Activated CD8-positive, alpha-beta memory T cell treated with anti-CD3 and anti-CD28 coated beads for 24 hours (primary cell): ENCODE measurements around the gene BAIAP2.

ENCODE experiments used
- DNase-seq: peaks from one replicate; pipeline ENCODE4 v3.0.0-alpha.2; 2020

The BAIAP2 gene

DNA sequence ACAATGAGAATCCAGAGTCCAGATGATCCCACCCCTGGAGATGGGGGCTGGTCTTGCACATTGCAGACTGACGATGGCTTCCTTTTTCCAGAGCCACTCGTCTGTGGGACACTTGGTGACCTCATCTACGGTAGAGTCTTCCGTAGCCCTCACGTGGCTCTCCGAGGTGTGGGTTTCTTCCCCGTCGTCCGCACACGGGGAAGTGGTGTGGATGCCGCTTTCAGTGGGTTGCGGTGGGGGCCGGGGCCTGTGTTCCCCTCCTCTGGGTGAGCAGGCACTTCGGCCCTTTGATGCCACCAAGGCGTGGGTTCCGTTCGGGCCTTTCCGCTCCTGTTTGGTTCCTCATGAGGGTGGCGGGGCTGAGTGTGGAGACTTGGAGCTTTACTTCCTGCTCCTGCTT is 21.4 kb downstream of the BAIAP2 start:
- no peak for DNase-seq

DNA sequence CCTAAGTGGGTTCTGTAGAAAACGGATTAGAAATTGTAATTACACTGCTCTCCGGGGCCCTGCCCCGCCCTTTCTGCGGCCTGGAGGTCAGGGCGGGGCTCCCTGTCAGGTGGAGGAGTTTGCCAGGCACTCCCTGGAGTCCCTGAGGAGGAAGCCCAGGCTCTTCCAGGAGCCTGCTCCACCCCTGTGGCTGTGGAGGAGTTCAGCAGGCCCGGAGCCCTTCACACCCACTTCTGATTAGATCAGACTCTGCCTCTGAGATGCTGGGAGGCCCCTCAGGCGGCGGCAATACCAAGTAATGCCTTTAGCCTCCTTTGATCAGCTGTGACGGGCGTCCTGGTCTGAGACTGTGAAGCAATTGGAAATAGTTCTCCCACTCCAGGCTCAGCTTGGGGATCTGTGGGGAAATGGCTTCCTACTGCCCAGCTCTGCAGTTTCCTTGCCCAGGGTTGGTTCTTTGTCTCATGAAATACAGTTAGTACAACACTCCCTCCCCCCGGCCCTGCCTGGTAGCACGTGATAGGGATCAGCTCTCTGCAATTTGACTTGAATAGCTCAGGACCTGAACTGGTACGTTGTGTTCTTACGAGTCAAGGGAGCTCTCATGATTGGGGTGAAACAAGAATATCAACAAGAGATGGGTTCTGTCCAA is 22.3 kb downstream of the BAIAP2 start:
- no peak for DNase-seq

DNA sequence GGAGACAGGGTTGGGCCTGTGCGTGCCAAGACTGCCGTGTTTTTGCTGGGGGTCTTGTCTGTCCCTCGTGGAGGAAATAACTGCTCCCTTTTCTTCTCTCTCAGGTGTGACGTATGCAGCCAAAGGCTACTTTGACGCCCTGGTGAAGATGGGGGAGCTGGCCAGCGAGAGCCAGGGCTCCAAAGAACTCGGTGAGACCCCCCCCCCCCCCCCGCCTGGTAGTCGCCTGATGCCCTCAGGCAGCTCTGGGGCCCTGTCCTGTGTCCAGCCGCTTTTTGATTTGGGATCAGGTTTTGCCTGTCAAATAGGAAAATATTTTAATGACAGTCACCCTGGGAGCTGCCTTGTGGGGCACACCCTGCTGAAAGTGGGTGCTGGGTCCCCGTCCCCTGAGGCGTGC is 22.8 kb downstream of the BAIAP2 start:
- DNase-seq, result no peak

- no peak for DNase-seq
Measured at GRCh38 chr17:81058263-81058871, 23.4 kb downstream of the BAIAP2 start.

DNA sequence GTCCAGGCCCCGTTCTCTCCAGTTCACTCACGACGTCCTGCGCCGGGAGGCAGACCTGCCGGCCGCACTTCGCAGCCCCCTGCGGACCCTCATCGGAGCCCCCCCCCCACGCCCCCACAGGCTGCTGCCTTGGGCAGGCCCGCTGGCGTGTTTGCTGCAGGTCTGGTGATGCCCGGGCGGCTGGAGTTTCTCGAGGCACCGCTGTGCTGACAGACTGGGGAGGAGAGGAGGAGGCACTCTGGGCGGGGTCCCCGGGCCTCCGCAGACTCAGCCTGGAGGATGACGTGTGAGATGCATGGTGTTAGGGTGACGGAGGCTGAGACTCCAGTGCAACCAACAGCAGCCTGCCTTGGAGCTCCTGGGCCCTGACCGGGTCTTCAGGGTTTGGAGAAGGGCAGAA is 24.1 kb downstream of the BAIAP2 start:
- DNase-seq, result no peak

DNA sequence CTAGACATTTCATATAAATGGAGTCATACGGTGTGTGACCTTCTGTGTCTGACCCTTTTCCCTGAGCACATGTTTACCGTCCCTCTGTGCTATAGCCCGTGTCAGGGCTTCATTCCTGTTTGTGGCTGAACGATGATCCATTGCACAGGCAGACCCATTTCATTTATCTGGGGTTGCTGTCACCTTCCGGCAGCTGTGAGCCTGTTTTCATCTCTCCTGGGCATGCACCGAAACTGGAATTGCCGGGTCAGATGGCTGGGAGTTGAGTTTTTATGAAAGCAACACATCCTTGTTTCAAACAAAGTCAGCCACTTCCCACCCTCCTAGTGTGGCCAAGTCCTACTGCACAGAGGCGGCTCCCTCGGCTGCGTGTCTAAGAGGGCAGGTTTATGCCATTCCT is 25.5 kb downstream of the BAIAP2 start:
- no peak for DNase-seq

- no peak for DNase-seq
Measured at GRCh38 chr17:81061027-81061735, 26.2 kb downstream of the BAIAP2 start.

DNA sequence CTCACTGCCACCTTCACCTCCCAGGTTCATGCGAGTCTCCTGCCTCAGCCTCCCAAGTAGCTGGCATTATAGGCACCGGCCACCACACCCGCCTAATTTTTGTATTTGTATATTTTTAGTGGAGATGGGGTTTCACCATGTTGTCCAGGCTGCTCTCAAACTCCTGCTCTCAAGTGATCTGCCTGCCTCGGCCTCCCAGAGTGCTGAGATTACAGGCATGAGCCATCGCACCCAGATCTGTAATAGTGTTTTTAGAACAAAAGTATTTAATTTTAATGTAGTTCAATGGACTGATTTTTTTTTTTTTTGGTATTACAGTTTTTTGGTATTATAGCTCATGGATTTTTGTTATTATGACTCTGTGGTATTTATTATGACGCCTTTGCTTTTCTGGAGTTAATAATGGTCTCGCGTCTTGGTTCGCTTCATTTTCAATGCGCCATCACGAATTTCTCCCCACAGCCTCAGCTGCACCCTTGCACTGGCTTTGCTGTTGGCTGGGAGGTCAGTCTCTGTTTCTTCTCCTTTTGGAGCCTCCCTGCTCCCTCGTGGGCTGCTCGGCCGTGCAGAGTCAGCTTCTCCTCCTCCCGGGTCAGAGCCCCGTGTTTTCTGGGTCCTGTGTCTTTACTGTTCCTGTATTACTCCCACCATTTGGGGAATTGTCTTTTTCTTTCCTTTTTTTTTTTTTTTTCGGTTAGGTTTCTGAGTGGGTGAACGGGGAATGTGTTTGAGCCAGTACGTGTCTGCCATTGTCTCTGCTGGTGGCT is 27.2 kb downstream of the BAIAP2 start:
- DNase-seq, result no peak

- no peak for DNase-seq
Measured at GRCh38 chr17:81063106-81064093, 28.4 kb downstream of the BAIAP2 start.

DNA sequence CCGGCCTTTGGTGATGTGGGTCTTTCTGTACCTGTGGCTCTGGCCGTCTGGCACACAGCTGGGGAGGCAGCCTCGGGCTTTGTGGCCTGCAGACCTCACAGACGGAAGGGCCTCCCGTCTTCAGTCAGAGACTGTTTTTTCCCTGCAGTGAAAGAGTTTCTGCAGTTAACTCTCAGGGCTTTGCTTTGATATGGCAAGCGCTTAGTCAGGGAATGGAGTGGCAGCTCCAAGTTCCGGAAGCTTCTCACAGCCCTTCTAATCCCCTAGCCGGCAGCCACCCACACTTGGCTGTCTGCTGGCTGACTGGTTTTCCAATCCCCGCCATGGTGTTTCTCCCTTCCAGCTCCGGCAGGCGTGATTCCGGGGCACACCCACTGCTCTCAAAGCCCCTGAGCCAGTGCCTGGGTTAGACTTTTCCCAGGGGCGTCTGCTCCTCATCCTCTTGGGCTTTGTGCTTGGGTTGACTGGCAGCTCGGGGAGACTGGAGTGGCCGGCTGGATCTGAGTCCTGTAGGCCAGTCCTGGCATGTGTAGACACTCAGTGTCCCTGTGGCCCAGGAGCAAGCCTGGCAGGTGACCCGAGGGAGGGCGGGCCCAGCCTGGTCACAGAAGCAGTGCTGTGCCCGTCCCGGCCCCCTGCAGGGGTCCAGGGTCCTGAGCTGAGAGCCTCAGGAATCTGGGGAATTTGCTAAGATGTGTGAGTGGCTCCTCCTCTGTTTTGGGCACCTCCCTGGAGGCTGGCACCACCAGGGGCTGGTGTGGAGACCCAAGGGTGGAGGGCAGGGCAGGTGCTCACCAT is 29.9 kb downstream of the BAIAP2 start:
- no peak for DNase-seq

DNA sequence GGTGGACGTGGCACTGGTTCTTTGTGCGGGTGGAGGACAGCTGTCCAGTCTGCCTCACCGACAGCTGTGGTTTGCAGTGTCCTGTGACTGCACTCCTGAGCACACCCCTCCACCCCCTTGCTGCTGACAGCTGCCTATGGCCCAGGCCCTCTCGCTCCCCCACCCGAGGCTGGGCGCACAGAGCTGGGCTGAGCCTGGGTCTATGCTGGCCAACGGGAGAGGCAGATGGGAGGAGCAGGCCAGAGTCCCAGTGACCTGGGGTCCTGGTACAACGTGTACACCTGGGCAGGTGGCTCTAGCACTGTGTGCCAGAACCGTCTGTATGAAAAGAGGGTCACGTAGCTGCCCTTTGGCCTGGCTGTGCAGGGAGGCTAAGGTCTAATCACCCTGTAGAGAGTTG is 30.5 kb downstream of the BAIAP2 start:
- no peak for DNase-seq

GRCh38 chr17:81066072-81066471 is 31.1 kb downstream of the BAIAP2 start:
- DNase-seq, result no peak

- DNase-seq, result no peak
Measured at GRCh38 chr17:81066771-81067315, 31.9 kb downstream of the BAIAP2 start.

DNA sequence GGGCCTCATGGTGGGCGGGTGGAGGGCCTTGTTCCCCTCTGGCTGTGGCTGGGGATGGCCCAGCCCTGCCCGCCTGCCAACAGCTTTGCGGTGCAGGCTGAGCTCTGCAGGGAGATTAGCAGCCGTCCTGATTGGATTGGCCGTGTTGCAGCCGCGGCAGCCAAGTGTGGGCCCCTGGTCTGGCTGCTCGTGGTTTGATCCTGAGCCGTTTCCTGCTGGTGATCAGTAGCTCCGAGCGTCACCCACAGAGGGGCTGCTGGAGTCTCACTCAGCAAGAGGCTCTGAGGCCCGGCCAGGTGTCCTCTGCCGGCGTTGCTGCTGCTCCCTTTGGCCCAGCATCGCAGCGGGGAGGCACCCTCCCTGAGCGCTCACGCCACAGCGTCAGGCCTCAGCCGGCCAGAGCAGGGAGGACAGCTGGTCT is 32.5 kb downstream of the BAIAP2 start:
- no peak for DNase-seq

DNA sequence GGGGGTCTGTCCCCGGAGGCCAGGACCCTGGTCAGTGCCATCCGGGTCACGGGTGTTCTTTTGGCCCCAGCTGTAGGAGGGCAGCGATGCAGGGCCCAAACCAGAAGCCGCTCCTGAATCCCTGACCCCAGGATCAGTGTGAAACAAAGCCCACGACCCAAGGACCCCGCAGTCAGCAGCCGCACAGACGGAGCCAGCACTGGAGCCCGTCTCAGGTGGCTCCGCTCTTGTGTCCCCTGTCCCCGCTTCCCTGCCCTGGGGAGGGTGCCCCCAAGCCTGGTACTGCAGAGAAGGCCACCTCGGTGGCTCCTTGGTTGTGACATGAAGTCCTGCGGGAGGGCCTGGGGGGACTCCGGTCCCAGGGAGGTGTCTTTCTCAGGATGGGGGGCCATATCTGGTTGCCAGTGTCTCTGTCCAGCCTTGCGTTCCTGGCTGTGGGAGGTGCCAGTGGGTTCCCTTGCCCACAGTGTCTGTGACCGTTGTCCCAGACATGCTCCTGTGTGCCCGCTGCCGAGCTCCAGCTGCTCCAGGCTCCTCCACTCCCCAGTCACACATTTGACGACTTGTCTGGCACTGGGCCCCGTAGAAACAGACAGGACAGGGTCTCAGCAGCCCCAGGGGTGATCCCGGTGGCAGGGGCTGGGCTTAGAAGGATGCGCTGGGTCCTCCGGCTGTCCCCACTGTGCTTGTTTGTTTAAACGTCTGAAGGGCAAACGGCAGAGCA is 33.6 kb downstream of the BAIAP2 start:
- no peak for DNase-seq

- DNase-seq, result no peak
Measured at GRCh38 chr17:81069135-81069645, 34.2 kb downstream of the BAIAP2 start.

DNA sequence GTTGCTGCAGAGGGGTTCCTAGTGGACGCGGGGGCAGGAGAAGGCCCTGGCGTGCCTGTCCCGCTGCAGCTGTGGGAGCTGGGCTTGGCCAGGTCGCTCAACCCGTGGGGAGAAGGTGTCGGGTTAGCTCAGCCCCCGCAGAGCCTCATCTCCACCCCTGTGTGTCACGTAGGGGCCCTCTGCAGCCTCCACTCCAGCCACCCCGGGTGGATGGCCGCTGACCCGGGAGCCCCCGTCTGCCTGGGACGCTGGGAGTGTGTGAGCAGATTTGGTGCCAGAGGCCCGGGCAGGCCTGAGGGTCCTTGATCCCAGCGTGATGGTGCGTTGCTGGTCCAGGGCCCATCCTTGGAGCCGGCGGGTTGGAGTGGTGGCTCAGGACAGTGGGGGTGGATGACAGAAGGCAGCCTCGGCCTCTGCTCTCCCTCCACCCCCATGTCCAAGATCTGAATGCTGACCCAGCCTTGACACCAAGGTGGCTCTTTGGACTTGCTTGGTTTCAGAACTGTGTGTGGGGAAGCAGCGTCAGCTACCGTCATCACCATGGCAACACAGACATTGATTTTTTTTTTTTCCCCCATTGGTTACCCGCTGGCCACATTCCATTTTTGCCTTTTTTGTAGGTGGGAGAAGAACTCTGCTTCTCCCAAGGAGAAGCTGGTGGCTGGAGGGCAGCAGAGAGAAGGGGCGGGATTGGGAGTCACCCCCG is 35.7 kb downstream of the BAIAP2 start:
- DNase-seq, result no peak

- DNase-seq, result no peak
Measured at GRCh38 chr17:81071761-81072741, 37.1 kb downstream of the BAIAP2 start.
